GM15510 (cell line): ENCODE data around the gene SAPCD2.

Experiments used
- POLR2A ChIP-seq: IDR thresholded peaks from 3 replicates; pipeline ENCODE4 v1.6.1; 2011; ENCODE audit warnings: borderline replicate concordance; ENCODE audit not compliant: insufficient read length; ENCODE audit errors: extremely low read depth

SAPCD2 gene

DNA sequence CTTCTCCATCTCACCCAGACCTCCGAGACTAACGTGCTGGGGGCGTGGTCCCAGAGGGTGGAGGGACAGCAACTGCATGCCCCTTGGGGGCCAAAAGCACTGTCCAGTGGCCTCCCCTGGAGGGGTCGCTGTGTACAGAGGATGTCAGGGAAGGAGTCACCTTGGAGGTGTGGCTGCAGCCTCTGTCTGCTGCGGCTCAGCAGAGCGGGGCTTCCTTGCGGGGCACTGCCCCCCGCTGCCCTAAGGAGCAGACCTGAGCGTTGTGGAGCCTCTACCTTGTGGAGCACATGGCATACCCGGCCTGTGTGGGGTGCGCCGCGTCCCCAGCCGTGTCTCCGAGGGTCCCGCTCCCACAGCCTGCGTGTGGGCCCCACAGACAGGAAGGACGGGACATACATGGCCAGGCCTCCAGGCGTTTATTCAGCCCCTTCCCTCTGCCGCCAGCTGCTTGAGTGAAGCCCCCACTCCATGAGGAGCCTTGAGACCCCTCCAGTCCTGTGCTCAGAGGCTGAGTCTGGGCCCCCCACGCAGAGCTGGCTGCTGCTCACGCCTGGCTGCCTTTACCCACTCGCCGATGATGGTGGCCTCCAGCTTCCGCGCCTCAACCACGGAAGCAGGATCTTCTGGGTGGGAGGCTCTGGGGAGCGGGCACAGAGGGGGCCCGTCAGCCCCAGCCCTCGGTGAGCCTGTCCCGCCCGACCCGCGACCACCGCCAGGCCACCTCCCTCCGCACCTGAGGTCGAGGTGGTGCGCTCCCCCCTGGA is 40.0 kb upstream of the SAPCD2 start:
- no peak for TF ChIP-seq POLR2A

DNA sequence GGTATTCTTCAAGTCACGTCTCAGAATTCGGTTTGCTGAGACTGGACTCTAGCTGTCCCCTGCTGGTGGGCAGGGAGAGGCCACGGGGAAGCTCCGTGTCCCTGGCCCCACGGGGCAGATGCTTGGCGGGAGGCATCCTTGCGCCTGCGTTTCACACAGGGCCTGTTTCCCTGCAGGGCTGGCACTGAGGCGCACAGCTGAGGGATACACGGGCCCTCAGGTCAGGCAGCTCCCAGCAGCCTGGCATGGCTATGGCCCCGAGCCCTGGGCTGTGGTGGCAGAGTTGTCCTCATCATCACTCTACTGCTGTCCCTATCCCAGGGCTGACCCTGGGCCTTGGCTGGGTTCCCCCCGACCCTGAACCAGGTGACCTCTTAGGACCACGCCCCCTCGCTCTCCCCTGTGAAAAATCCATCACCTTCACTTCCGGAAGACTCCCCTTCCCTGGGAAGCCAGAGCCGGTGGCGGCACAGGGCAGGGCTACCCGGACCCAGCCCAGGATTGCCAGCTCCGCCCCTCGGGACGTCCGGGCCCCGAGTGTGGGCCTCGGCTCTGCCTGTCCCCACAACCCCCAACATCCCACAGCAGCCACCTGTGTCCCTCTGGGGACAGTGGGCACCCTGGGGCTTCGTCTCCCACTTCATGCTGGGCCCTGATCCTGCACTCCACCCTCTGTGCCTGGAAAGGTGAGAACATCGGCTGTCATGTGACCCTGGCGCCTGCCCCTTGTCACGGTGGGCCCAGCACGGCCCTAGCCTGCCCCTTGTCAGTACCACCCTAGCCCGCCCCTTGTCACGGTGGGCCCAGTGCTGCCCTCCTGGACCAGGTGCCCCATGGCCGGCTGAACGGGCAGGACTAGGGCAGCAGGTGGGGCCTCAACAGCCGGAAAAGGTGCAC is 39.1 kb upstream of the SAPCD2 start:
- TF ChIP-seq POLR2A = no peak

GRCh38 chr9:137108608-137109249 is 38.4 kb upstream of the SAPCD2 start:
- TF ChIP-seq POLR2A = no peak

- no peak for TF ChIP-seq POLR2A
These were observed 37.6 kb upstream of the SAPCD2 start for GRCh38 chr9:137107982-137108381.

- no peak for TF ChIP-seq POLR2A
These were observed 37.1 kb upstream of the SAPCD2 start for GRCh38 chr9:137107312-137107921.

DNA sequence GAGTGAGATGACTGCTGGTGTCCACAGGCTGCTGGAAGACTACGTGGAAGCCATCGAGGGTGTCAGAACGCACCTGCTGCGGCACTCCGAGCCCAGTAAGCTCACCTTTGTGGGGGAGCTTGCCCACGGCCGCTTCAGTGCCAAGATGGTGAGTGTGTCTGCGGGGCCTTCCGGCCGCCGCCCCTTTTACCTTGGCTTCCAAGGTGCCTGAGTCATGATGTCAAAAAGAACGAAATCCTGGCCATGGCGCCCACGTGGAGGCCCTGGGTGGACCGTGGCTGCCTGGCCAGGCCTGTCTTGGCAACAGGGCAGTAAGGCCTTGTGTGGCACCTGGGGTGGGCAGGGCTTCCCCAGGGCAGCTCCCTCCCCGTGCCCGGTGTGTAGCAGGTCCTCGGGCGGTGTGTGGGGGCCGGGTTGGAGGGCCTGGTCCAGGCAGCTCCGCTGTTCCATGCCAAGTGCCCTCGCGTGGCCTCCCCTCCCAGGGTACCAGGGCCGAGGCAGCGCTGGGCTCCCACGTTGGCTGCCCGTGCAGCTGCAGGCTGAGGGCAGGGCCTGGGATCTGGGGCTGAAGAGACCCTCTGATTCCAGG is 36.4 kb upstream of the SAPCD2 start:
- no peak for TF ChIP-seq POLR2A

DNA sequence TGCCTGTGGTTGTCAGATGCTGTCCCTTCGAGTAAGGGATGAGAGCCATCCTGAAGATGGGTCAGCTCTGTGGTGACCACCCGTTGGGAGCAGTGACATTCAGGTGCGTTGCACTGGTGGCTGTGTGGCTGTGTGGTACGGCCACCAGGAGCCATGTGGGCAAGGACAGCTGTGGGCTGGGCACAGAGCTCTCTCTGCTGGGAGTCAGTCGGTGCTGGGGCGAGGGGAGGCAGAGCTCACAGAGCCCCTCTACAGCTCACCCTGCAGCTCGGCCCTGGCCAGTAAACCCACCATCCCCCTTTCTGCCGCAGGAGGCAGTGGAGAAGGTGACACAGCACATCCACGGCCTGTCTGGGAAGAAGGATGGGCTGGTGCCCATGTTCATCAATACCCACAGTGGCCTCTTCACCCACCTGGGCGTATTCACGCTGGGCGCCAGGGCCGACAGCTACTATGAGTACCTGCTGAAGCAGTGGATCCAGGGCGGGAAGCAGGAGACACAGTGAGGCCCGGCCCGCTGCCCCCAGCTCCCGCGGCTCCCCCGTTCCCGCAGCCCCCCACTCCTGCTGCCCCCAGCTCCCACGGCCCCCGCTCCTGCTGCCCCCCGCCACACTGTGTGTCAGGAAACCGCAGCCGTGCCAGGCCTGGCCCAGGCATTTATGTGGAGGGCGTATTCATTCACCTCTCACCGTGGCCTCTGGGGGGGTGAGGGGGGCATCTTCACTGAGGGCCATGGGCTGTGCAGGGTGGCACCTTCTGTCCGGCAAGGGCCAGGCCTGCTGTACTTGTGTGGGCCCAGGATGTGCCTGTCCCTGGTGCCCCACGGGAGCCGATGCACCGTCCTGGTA is 35.7 kb upstream of the SAPCD2 start:
- no peak for TF ChIP-seq POLR2A

DNA sequence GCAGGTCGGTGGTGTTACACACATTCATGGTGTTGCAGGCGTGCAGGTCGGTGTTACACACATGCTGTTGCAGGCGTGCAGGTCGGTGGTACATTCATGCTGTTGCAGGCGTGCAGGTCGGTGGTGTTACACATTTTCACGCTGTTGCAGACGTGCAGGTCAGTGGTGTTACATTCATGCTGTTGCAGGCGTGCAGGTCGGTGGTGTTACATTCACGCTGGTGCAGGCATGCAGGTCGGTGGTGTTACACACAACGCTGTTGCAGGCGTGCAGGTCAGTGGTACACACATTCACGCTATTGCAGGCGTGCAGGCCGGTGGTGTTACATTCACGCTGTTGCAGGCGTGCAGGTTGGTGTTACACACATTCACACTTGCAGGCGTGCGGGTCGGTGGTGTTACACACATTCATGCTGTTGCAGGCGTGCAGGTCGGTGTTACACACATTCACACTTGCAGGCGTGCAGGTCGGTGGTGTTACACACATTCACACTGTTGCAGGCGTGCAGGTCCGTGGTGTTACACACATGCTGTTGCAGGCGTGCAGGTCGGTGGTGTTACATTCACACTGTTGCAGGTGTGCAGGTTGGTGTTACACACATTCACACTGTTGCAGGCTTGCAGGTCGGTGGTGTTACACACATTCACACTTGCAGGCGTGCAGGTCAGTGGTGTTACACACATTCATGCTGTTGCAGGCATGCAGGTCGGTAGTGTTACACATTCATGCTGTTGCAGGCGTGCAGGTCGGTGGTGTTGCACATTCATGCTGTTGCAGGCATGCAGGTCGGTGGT is 33.0 kb upstream of the SAPCD2 start:
- TF ChIP-seq POLR2A = no peak

- TF ChIP-seq POLR2A = no peak
These were observed 28.9 kb upstream of the SAPCD2 start for GRCh38 chr9:137099231-137099630.

GRCh38 chr9:137097761-137098462 is 27.6 kb upstream of the SAPCD2 start:
- TF ChIP-seq POLR2A = no peak

GRCh38 chr9:137096785-137097546 is 26.6 kb upstream of the SAPCD2 start:
- TF ChIP-seq POLR2A = no peak

- peak; percentile 17 for TF ChIP-seq POLR2A
These were observed 25.5 kb upstream of the SAPCD2 start for GRCh38 chr9:137095664-137096517.
